Keratinocyte (primary cell): Measurements from ENCODE around the gene ARSB. TPM values are rescaled to one million over a fixed set of nuclear protein-coding genes. Genes with fewer than 3 reads are reported as not detected.

Experiments
- DNase-seq: peaks from one replicate; pipeline ENCODE4 v3.0.0-alpha.2; 2011; ENCODE audit warnings: low read depth, missing footprints, low spot score
- FAIRE-seq: peaks from 2 replicates; lab custom pipeline; 2011; peaks lifted over from hg19 to GRCh38; lab: Jason Lieb, UNC
- H2AFZ ChIP-seq: 2 replicates; pipeline ENCODE4 v1.6.0; 2012; ENCODE audit warnings: low read length, control low read depth, inconsistent platforms; ENCODE audit not compliant: control insufficient read depth
- H3K27ac ChIP-seq: 2 replicates; pipeline ENCODE4 v1.5.1; 2011; ENCODE audit warnings: low read length; ENCODE audit not compliant: control insufficient read depth, insufficient read depth
- H3K27me3 ChIP-seq: 3 replicates; pipeline ENCODE4 v1.6.0; 2011; ENCODE audit warnings: low read length; ENCODE audit not compliant: control insufficient read depth, insufficient read depth; ENCODE audit errors: extremely low read depth
- H3K36me3 ChIP-seq, 2 experiments: 2 replicates in 1 of 2; 3 replicates in 1 of 2; pipeline ENCODE4 v1.5.1; 2011; ENCODE audit warnings: low read length in 2 of 2, mild to moderate bottlenecking in 1 of 2; ENCODE audit not compliant: control insufficient read depth in 2 of 2, insufficient read depth in 2 of 2; ENCODE audit errors: extremely low read depth in 1 of 2
- H3K4me1 ChIP-seq: 3 replicates; pipeline ENCODE4 v1.5.1; 2011; ENCODE audit warnings: low read length; ENCODE audit not compliant: control insufficient read depth, insufficient read depth; ENCODE audit errors: extremely low read depth
- H3K4me2 ChIP-seq: 3 replicates; pipeline ENCODE4 v1.6.0; 2011; ENCODE audit warnings: low read depth, low read length; ENCODE audit not compliant: control insufficient read depth, insufficient read depth; ENCODE audit errors: extremely low read depth
- H3K4me3 ChIP-seq, 3 experiments: fragments of 200-600 bp in 1 of 3; sonication (generic) in 1 of 3; 2 replicates in 2 of 3; 3 replicates in 1 of 3; pipeline ENCODE4 v1.5.1; 2011 to 2016; ENCODE audit warnings: low read length in 3 of 3, mild to moderate bottlenecking in 3 of 3, control low read depth in 2 of 3, inconsistent platforms in 1 of 3, low read depth in 1 of 3, mixed read lengths in 1 of 3, mixed run types in 1 of 3, moderate library complexity in 1 of 3; ENCODE audit not compliant: control insufficient read depth in 2 of 3, insufficient read depth in 2 of 3; ENCODE audit errors: extremely low read depth in 1 of 3
- H3K79me2 ChIP-seq: 2 replicates; pipeline ENCODE4 v1.6.0; 2012; ENCODE audit warnings: low read length; ENCODE audit not compliant: control insufficient read depth, insufficient read depth
- H3K9ac ChIP-seq: 3 replicates; pipeline ENCODE4 v1.6.0; 2011; ENCODE audit warnings: low read length; ENCODE audit not compliant: control insufficient read depth, insufficient read depth; ENCODE audit errors: extremely low read depth
- H3K9me1 ChIP-seq: 3 replicates; pipeline ENCODE4 v1.6.0; 2011; ENCODE audit warnings: low read length; ENCODE audit not compliant: control insufficient read depth, insufficient read depth; ENCODE audit errors: extremely low read depth
- H3K9me3 ChIP-seq: 2 replicates; pipeline ENCODE4 v1.5.1; 2012; ENCODE audit warnings: low read depth, low read length; ENCODE audit not compliant: control insufficient read depth
- H4K20me1 ChIP-seq: 3 replicates; pipeline ENCODE4 v1.6.0; 2011; ENCODE audit warnings: low read length; ENCODE audit not compliant: control insufficient read depth, insufficient read depth; ENCODE audit errors: extremely low read depth
- CTCF ChIP-seq, 3 experiments: IDR thresholded peaks in 1 of 3; conservative IDR thresholded peaks in 1 of 3; optimal IDR thresholded peaks in 1 of 3; 2 replicates in 2 of 3; 3 replicates in 1 of 3; pipeline versions ENCODE3 to v1.5.1; 2011; ENCODE audit warnings: low read length in 3 of 3, mild to moderate bottlenecking in 3 of 3, moderate library complexity in 2 of 3, control low read depth in 1 of 3, inconsistent platforms in 1 of 3; ENCODE audit not compliant: insufficient read depth in 2 of 3; ENCODE audit errors: extremely low read depth in 1 of 3
- EZH2 ChIP-seq: IDR thresholded peaks from one replicate; pipeline ENCODE4 v1.6.1; 2012; ENCODE audit warnings: inconsistent platforms, mild to moderate bottlenecking, low read length, moderate library complexity
- dilution Hi-C: fragments of 300-500 bp; cut with MboI; formaldehyde crosslinking; loops from one replicate; pipeline ENCODE4 v1.7.0; 2020; ENCODE audit warnings: low sequenced_read_pairs; ENCODE audit not compliant: extremely low pct_ligation_motif_present
- polyA plus RNA-seq, 5 experiments: library from polyadenylated mRNA; depleted of rRNA in 3 of 5; stranded (reverse) in 3 of 5; stranded (forward) in 1 of 5; unstranded in 1 of 5; fragments of >200 nt; gene quantifications; 1 replicate in 1 of 5; 2 replicates in 3 of 5; 3 replicates in 1 of 5; pipeline versions ENCODE4 v1.2.1 to v1.2.3, GENCODE V29; 2011 to 2012; ENCODE audit warnings: missing spikeins in 2 of 5, low read depth in 1 of 5, low replicate concordance in 1 of 5

The ARSB gene
- polyA plus RNA-seq, 1 donor (not counting 4 experiments of a cell fraction or from before 2014, with no cell fraction given) = 4.5 TPM

GRCh38 chr5:78989080-78989479 lies 4.0 kb upstream of the ARSB start:
- Histone ChIP-seq H2AFZ (no peak overlapping the region), H3K27ac (no peak overlapping the region), H3K27me3 (no peaks in the 10 kb centered on the region), H3K4me1 (peaks cover 5% of the 10 kb centered on the region), H3K4me2 (no peak overlapping the region), H4K20me1 (no peaks in the 10 kb centered on the region), H3K9ac (no peak overlapping the region), H3K4me3 (no peak overlapping the region), H3K79me2 (no peaks in the 10 kb centered on the region), H3K9me1 (no peaks in the 10 kb centered on the region), H3K36me3 (no peaks in the 10 kb centered on the region), H3K9me3 (no peaks in the 10 kb centered on the region)
- DNase-seq (no peak), FAIRE-seq (no peak)
- dilution Hi-C loops = no loop called here
- no peak for TF ChIP-seq EZH2
- TF ChIP-seq CTCF (optimal IDR thresholded peaks at IDR 0.05 in 1 of 3, IDR thresholded peaks at IDR 0.05 in 1 of 3, conservative IDR thresholded peaks at IDR 0.05 in 1 of 3; ENCODE audit: extremely low read depth in 1 of 3, insufficient read depth in 2 of 3, low read length in 3 of 3) = no peak

GRCh38 chr5:78985725-78986223 lies 664 bp upstream of the ARSB start:
- H2AFZ ChIP-seq = no peak overlapping the region
- no peaks in the 10 kb centered on the region for H3K27me3 ChIP-seq
- no peaks in the 10 kb centered on the region for H3K79me2 ChIP-seq
- H3K4me2 ChIP-seq = peak overlapping the region; percentile 64
- peak overlapping the region; percentile 60 to 81 (median 77) for H3K4me3 ChIP-seq
- no peaks in the 10 kb centered on the region for H3K36me3 ChIP-seq
- peak overlapping the region; percentile 1 for H3K9ac ChIP-seq
- H3K9me3 ChIP-seq = no peaks in the 10 kb centered on the region
- DNase-seq = no peak
- H4K20me1 ChIP-seq = no peaks in the 10 kb centered on the region
- no peak for TF ChIP-seq CTCF (optimal IDR thresholded peaks at IDR 0.05 in 1 of 3, IDR thresholded peaks at IDR 0.05 in 1 of 3, conservative IDR thresholded peaks at IDR 0.05 in 1 of 3; ENCODE audit: extremely low read depth in 1 of 3, insufficient read depth in 2 of 3, low read length in 3 of 3)
- no peak for TF ChIP-seq EZH2
- H3K9me1 ChIP-seq = no peaks in the 10 kb centered on the region
- peaks cover 18% of the 10 kb centered on the region for H3K4me1 ChIP-seq
- no peak overlapping the region for H3K27ac ChIP-seq
- dilution Hi-C loops = no loop called here
- FAIRE-seq = no peak
